Measurements from ENCODE around the gene MCEE. TPM values are rescaled to one million over a fixed set of nuclear protein-coding genes. Genes with fewer than 3 reads are reported as not detected.
A peak's percentile ranks its signal among the peaks of the same experiment; 100 is the strongest.
"Not testable (repeated sequence)": the region's sequence is repeated elsewhere in the genome, so short reads cannot be mapped to it uniquely, and the experiment has no call there.

Gene MCEE
- total RNA-seq, 1 donor from 2014 or later, result 15.2 TPM

GRCh38 chr2:71117063-71117462 is 13.0 kb downstream of the MCEE start:
- Mint-ChIP-seq H3K27ac (no peak overlapping the region), H3K4me3 (ENCODE audit: low read depth) (no peak overlapping the region), H3K9me3 (ENCODE audit: low read depth) (no peaks in the 10 kb centered on the region), H3K4me1 (ENCODE audit: low read depth) (no peaks in the 10 kb centered on the region), H3K27me3 (no peaks in the 10 kb centered on the region), H3K36me3 (ENCODE audit: insufficient read depth) (peaks cover 12% of the 10 kb centered on the region)
- no peak for DNase-seq (ENCODE audit: low spot score, unreplicated experiment)
- no peak for TF ChIP-seq CTCF (IDR thresholded peaks at IDR 0.05; ENCODE audit: unreplicated experiment)

DNA sequence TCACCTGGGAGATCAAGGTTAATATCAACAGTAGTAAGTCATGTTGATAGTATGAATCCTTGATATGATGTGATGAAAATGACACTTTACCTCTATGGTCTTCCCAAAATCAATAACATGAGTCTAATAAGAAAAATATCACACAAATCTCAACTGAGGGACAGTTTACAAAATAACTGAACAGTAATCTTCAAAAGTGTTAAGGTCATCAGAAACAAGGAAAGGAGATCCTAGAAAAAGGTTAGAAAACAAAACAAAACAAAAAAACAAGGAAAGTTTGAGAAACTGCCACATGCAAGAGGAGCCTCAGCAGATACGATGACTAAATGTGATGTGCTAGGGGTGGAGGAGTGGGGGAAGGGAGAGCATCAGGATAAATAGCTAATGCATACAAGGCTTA is 16.2 kb downstream of the MCEE start:
- no peak for DNase-seq (ENCODE audit: low spot score, unreplicated experiment)
- no peaks in the 10 kb centered on the region for H3K27me3 Mint-ChIP-seq
- TF ChIP-seq CTCF (IDR thresholded peaks at IDR 0.05; ENCODE audit: unreplicated experiment), result no peak
- no peaks in the 10 kb centered on the region for H3K9me3 Mint-ChIP-seq (ENCODE audit: low read depth)
- no peak overlapping the region for H3K4me3 Mint-ChIP-seq (ENCODE audit: low read depth)
- H3K36me3 Mint-ChIP-seq (ENCODE audit: insufficient read depth), result peaks cover 14% of the 10 kb centered on the region
- peak overlapping the region; percentile 34 for H3K27ac Mint-ChIP-seq
- H3K4me1 Mint-ChIP-seq (ENCODE audit: low read depth), result peaks cover 5% of the 10 kb centered on the region

GRCh38 chr2:71108091-71108490 is 21.9 kb downstream of the MCEE start:
- Mint-ChIP-seq H3K27ac (no peak overlapping the region), H3K27me3 (no peaks in the 10 kb centered on the region), H3K4me3 (ENCODE audit: low read depth) (no peak overlapping the region), H3K4me1 (ENCODE audit: low read depth) (peaks cover 5% of the 10 kb centered on the region), H3K9me3 (ENCODE audit: low read depth) (no peaks in the 10 kb centered on the region), H3K36me3 (ENCODE audit: insufficient read depth) (peaks cover 10% of the 10 kb centered on the region)
- no peak for DNase-seq (ENCODE audit: low spot score, unreplicated experiment)
- TF ChIP-seq CTCF (IDR thresholded peaks at IDR 0.05; ENCODE audit: unreplicated experiment), result no peak

DNA sequence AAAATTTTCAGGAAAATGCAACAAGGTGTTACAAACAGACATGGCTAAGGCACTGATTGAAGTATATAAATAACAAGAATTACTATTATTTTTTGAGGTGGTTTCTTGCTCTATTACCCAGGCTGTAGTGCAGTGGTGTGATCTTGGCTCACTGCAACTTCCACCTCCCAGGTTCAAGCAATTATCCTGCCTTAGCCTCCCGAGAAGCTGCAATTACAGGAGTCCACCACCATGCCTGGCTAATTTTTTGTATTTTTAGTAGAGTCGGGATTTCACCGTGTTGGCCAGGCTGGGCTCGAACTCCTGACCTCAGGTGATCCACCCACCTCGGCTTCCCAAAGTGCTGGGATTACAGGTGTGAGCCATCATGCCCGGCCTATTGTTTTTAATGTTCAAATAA is 23.6 kb downstream of the MCEE start:
- H3K9me3 Mint-ChIP-seq (ENCODE audit: low read depth); H3K27me3 Mint-ChIP-seq: not testable (repeated sequence)

GRCh38 chr2:71103809-71104208 is 26.2 kb downstream of the MCEE start:
- no peaks in the 10 kb centered on the region for H3K4me1 Mint-ChIP-seq (ENCODE audit: low read depth)
- no peak overlapping the region for H3K4me3 Mint-ChIP-seq (ENCODE audit: low read depth)
- peaks cover 4% of the 10 kb centered on the region for H3K36me3 Mint-ChIP-seq (ENCODE audit: insufficient read depth)
- TF ChIP-seq CTCF (IDR thresholded peaks at IDR 0.05; ENCODE audit: unreplicated experiment), result no peak
- DNase-seq (ENCODE audit: low spot score, unreplicated experiment), result no peak
- no peaks in the 10 kb centered on the region for H3K9me3 Mint-ChIP-seq (ENCODE audit: low read depth)
- no peaks in the 10 kb centered on the region for H3K27me3 Mint-ChIP-seq
- no peak overlapping the region for H3K27ac Mint-ChIP-seq

More for the DNA sequence above, 23.6 kb downstream of the MCEE start:
- not testable (repeated sequence) for DNase-seq (ENCODE audit: low spot score, unreplicated experiment); H3K27ac Mint-ChIP-seq; H3K36me3 Mint-ChIP-seq (ENCODE audit: insufficient read depth); H3K4me3 Mint-ChIP-seq (ENCODE audit: low read depth); H3K4me1 Mint-ChIP-seq (ENCODE audit: low read depth)

DNA sequence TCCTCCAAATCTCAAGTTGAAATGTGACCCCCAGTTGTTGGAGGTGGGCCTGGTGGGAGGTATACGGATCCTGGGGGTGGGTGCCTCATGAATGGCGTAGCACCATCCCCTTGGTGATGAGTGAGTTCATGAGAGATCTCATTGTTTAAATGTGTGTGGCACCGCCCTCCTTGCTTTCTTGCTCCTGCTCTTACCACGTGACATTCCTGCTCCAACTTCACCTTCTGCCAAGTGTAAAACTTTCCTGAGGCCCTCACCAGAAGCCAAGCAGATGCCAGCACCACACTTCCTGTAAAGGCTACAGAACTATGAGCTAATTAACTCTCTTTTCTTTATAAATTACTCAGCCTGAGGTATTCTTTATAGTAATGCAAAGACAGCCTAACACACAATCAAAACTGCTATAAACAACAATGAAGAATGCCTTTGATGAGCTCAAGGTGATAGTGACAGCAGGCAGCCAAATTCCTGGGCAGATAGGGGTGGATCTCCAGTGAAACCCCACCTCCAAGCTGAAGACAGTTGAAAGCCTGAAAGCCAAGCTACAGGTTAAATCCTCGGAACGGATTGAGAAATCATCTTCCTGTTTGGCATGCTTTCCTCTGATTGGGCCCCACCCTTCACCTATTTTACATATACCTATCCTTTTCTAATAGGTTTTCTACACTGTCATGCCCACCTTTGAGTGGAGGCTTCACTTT is 26.9 kb downstream of the MCEE start:
- Mint-ChIP-seq H3K4me3 (ENCODE audit: low read depth) (no peak overlapping the region), H3K9me3 (ENCODE audit: low read depth) (no peaks in the 10 kb centered on the region), H3K4me1 (ENCODE audit: low read depth) (no peaks in the 10 kb centered on the region), H3K27me3 (no peaks in the 10 kb centered on the region), H3K36me3 (ENCODE audit: insufficient read depth) (peaks cover under 1% of the 10 kb centered on the region), H3K27ac (no peak overlapping the region)
- DNase-seq (ENCODE audit: low spot score, unreplicated experiment), result no peak
- TF ChIP-seq CTCF (IDR thresholded peaks at IDR 0.05; ENCODE audit: unreplicated experiment), result no peak

Measured in progenitor cell of endocrine pancreas (in vitro differentiated cells).